OCI-LY7 (cell line): ENCODE measurements around the gene KCNA3.

Source experiments
- EZH2phosphoT487 ChIP-seq: fragments of 200-600 bp; sonication (generic); IDR thresholded peaks from 2 replicates; pipeline ENCODE4 v1.6.1; 2018; ENCODE audit warnings: low read depth, borderline replicate concordance, mild to moderate bottlenecking, mixed run types, antibody characterized with exemption, low read length, moderate library complexity, mixed read lengths
- TF ChIP-seq, protein P1 (sequence below): fragments of 200-600 bp; sonication (generic); conservative IDR thresholded peaks from 2 replicates; pipeline ENCODE4 v1.5.1; 2014; ENCODE audit warnings: mild to moderate bottlenecking, antibody characterized with exemption, low read length, moderate library complexity, mixed read lengths

DNA sequence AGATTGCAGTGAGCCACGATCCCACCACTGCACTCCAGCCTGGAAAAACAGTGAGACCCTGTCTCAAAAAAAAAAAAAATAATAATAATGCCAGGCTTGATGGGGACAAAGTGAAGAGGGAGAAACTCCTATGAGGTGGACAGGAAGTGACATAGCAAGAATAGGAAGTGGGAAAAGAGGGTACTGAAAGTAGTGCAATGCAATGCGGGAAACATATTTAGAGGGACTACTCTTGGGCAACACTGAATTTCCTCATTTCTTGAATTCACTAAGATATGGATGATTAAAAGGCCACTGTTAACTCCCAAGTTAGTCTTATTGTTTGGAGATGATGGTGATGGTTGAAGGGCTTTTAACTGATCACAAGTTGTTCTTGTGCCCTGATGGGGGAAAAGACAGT, 47.0 kb downstream of the KCNA3 start:
- TF ChIP-seq, protein P1, sequence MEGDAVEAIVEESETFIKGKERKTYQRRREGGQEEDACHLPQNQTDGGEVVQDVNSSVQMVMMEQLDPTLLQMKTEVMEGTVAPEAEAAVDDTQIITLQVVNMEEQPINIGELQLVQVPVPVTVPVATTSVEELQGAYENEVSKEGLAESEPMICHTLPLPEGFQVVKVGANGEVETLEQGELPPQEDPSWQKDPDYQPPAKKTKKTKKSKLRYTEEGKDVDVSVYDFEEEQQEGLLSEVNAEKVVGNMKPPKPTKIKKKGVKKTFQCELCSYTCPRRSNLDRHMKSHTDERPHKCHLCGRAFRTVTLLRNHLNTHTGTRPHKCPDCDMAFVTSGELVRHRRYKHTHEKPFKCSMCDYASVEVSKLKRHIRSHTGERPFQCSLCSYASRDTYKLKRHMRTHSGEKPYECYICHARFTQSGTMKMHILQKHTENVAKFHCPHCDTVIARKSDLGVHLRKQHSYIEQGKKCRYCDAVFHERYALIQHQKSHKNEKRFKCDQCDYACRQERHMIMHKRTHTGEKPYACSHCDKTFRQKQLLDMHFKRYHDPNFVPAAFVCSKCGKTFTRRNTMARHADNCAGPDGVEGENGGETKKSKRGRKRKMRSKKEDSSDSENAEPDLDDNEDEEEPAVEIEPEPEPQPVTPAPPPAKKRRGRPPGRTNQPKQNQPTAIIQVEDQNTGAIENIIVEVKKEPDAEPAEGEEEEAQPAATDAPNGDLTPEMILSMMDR = no peak
- no peak for TF ChIP-seq EZH2phosphoT487
